Measurements from ENCODE around the gene C3orf18. TPM values are rescaled to one million over a fixed set of nuclear protein-coding genes. Genes with fewer than 3 reads are reported as not detected.

The C3orf18 gene
- total RNA-seq: 4.3 and 4.7 TPM in 2 replicates

GRCh38 chr3:50567386-50568167, at the start of gene C3orf18:
Gene C3orf18 (minus strand): TSS chr3:50567747. CDS start chr3:50565699, 2,048 bp downstream.

GRCh38 chr3:50611464-50612233, 44.1 kb upstream of the C3orf18 start, which contains the start of gene CISH:
Gene CISH (minus strand): TSS chr3:50611774. CDS start chr3:50611650, 124 bp downstream.

GRCh38 chr3:50568947-50569749, 1.6 kb upstream of the C3orf18 start, which contains the start of gene HEMK1:
Gene HEMK1 (plus strand): TSS chr3:50569522. CDS start chr3:50571105, 1,583 bp downstream.

Other genes starting within 250 kb of the C3orf18 start
- 74.0 and 95.7 TPM in 2 replicates for gene HYAL2, start 245.0 kb downstream of the C3orf18 start, total RNA-seq
- 14.9 and 16.9 TPM in 2 replicates for gene TUSC2, start 239.5 kb downstream of the C3orf18 start, total RNA-seq
- gene RASSF1, start 226.9 kb downstream of the C3orf18 start, total RNA-seq: 17.4 and 23.2 TPM in 2 replicates
- 0.24 and 1.9 TPM in 2 replicates for gene ZMYND10, start 222.0 kb downstream of the C3orf18 start, total RNA-seq
- gene NPRL2, start 217.0 kb downstream of the C3orf18 start, total RNA-seq: 15.6 and 18.3 TPM in 2 replicates
- 17.1 and 28.4 TPM in 2 replicates for gene CYB561D2, start 216.9 kb downstream of the C3orf18 start, total RNA-seq
- gene TMEM115, start 208.2 kb downstream of the C3orf18 start, total RNA-seq: 31.1 and 45.1 TPM in 2 replicates
- not detected in 2 replicates for gene CACNA2D2, start 64.1 kb downstream of the C3orf18 start, total RNA-seq
- gene HEMK1, start 1.8 kb upstream of the C3orf18 start, total RNA-seq: 8.7 and 10.6 TPM in 2 replicates
- 1.3 and 1.7 TPM in 2 replicates for gene CISH, start 44.0 kb upstream of the C3orf18 start, total RNA-seq
- 58.6 and 68.4 TPM in 2 replicates for gene MAPKAPK3, start 49.4 kb upstream of the C3orf18 start, total RNA-seq
- under 0.01 and 0.24 TPM in 2 replicates for gene DOCK3, start 107.2 kb upstream of the C3orf18 start, total RNA-seq

Measured in tracheal epithelial cell (primary cell).